ENCODE results near the gene MSANTD3. TPM values are rescaled to one million over a fixed set of nuclear protein-coding genes. Genes with fewer than 3 reads are reported as not detected.
"Not testable (repeated sequence)": the region's sequence is repeated elsewhere in the genome, so short reads cannot be mapped to it uniquely, and the experiment has no call there.

The MSANTD3 gene
- total RNA-seq, 1 donor = 76.1 TPM

- TF ChIP-seq CTCF (IDR thresholded peaks at IDR 0.05; ENCODE audit: insufficient read depth, low read length) = no peak
- peak; percentile 40 for DNase-seq (ENCODE audit: low read depth)
- no peak overlapping the region for H3K4me3 ChIP-seq (ENCODE audit: low read depth, low read length)
These were observed 13.1 kb downstream of the MSANTD3 start for GRCh38 chr9:100440071-100440470.

GRCh38 chr9:100440487-100440886 is 13.5 kb downstream of the MSANTD3 start:
- DNase-seq (ENCODE audit: low read depth); H3K4me3 ChIP-seq (ENCODE audit: low read depth, low read length): not testable (repeated sequence)

GRCh38 chr9:100441911-100442361 is 15.0 kb downstream of the MSANTD3 start:
- TF ChIP-seq CTCF (IDR thresholded peaks at IDR 0.05; ENCODE audit: insufficient read depth, low read length) = no peak
- DNase-seq (ENCODE audit: low read depth) = peak; percentile 38
- peak overlapping the region; percentile 51 for H3K4me3 ChIP-seq (ENCODE audit: low read depth, low read length)

- TF ChIP-seq CTCF (IDR thresholded peaks at IDR 0.05; ENCODE audit: insufficient read depth, low read length) = no peak
- H3K4me3 ChIP-seq (ENCODE audit: low read depth, low read length) = no peak overlapping the region
- peak; percentile 34 for DNase-seq (ENCODE audit: low read depth)
These were observed 17.1 kb downstream of the MSANTD3 start for GRCh38 chr9:100443781-100444768.

GRCh38 chr9:100445161-100445902 is 18.4 kb downstream of the MSANTD3 start:
- TF ChIP-seq CTCF (IDR thresholded peaks at IDR 0.05; ENCODE audit: insufficient read depth, low read length) = no peak
- no peak overlapping the region for H3K4me3 ChIP-seq (ENCODE audit: low read depth, low read length)
- DNase-seq (ENCODE audit: low read depth) = no peak

GRCh38 chr9:100445903-100446549 is 19.1 kb downstream of the MSANTD3 start:
- no peak for DNase-seq (ENCODE audit: low read depth)
- no peak for TF ChIP-seq CTCF (IDR thresholded peaks at IDR 0.05; ENCODE audit: insufficient read depth, low read length)
- no peak overlapping the region for H3K4me3 ChIP-seq (ENCODE audit: low read depth, low read length)

Measured in fibroblast of the aortic adventitia (primary cell).